Heart left ventricle (tissue), 13 donors: ENCODE data around the gene ARHGEF7.

Experiments used
- CTCF ChIP-seq, 12 donors: fragments of 200-600 bp; sonication (generic) in 4 of 12; IDR thresholded peaks; one replicate each; pipeline versions ENCODE4 v1.5.0 to v1.8.0; 2018 to 2022; ENCODE audit warnings: antibody characterized with exemption in 12 of 12, mild to moderate bottlenecking in 5 of 12
- POLR2A ChIP-seq, 2 donors: fragments of 450-650 bp; IDR thresholded peaks; one replicate each; pipeline ENCODE4 v1.6.1; 2017; ENCODE audit warnings: antibody characterized with exemption in 2 of 2, mild to moderate bottlenecking in 2 of 2, moderate library complexity in 2 of 2
- donor health status: ischemic (EF 13 %, LVEDD 7.1; RV severe dilation, severe dysfunction).
- donor health status: DM: no; HTN: yes; CAD: no.
- donor health status: DM: no; HTN: no; CAD: no.
- donor health status: ischemic (EF 25% LVEDD 6.9; RV normal size, moderate dysfunction).
- donor health status: ischemic (EF 25% LVEDD 5.7; RV mildly dilated, moderate dysfunction).
- donor health status: ischemic (EF 35%, LVEDD 5.7; RV mildly dilated, moderate dysfunction).
- donor health status: nonischemic (EF 11% LVEDD 7.7; RV severe dilation, severe dysfunction).
- donor health status: DM: yes; HTN: yes; CAD: no.
- donor health status: PGD.
- donor health status: ischemic (EF 29% LVEDD 5.4; RV normal size, mild dysfunction).
- donor health status: nonischemic (EF 23%, LVEDD 6.1; RV moderate dilation, normal function).

- TF ChIP-seq CTCF (IDR thresholded peaks at IDR 0.05) (no peak), POLR2A (IDR thresholded peaks at IDR 0.05) (no peak)
Measured at GRCh38 chr13:111241862-111242261, 126.8 kb downstream of the ARHGEF7 start.
